ENCODE results near the gene ULBP2.
"Not testable (repeated sequence)": the region's sequence is repeated elsewhere in the genome, so short reads cannot be mapped to it uniquely, and the experiment has no call there.

The ULBP2 gene

DNA sequence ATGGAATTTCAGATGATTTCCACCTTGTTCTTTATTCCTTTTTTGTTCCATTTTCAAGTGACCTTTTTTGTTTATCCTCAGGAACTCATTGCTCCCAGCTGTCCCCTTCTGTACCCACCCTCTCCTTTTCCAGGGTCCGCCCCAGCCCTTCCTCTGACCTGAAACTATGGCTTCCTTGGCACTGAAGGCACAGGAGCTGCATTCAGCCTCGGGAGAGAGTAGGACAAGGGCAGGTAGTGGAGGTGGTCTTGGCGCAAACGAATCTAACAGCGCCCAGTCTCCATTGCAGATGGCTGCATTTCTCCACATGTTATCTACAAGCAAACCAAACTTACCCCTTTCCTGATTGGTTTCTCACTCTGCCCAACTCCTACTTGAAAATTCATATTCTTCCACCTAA is 8.8 kb upstream of the ULBP2 start:
- peaks cover 88% of the 10 kb centered on the region for H3K27me3 ChIP-seq (ENCODE audit: insufficient read depth, low read length)

DNA sequence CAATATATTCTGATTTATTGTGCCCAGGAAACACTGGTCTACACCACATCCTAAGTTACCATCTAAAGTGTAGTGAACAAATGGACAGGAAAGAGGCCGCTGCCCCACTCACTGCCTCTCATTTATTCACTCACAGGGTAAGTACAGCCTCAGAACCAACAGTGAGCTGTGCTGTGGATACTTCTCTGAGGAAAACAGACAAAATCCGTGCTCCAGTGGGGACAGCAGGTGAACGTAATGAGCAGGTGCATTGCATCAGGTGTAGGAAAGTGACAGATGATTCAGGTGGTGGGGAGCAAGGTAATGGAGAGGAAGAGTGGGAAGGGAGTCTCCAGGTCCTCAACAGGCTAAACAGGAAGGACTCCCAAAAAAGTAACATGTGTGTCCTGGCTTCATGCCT is 8.4 kb upstream of the ULBP2 start:
- Histone ChIP-seq H3K36me3 (ENCODE audit: insufficient read depth, low read length) (no peaks in the 10 kb centered on the region), H3K27ac (ENCODE audit: low read depth, low read length) (no peak overlapping the region), H3K27me3 (ENCODE audit: insufficient read depth, low read length) (peaks cover 92% of the 10 kb centered on the region), H3K4me1 (ENCODE audit: insufficient read depth, low read length) (no peaks in the 10 kb centered on the region), H3K9ac (ENCODE audit: low read depth, low read length) (no peak overlapping the region), H3K9me3 (ENCODE audit: insufficient read depth, low read depth, low read length) (peaks cover 2% of the 10 kb centered on the region; the same call in 1 of the 2 replicates), H3K4me3 (ENCODE audit: low read length) (no peak overlapping the region)
- 42% methylated on average over 3 of the region's 3 CpGs for WGBS

More for the DNA sequence above, 8.8 kb upstream of the ULBP2 start:
- no peaks in the 10 kb centered on the region for H3K9me3 ChIP-seq (ENCODE audit: insufficient read depth, low read depth, low read length)
- H3K27ac ChIP-seq (ENCODE audit: low read depth, low read length) = no peak overlapping the region
- H3K36me3 ChIP-seq (ENCODE audit: insufficient read depth, low read length) = no peaks in the 10 kb centered on the region
- H3K4me1 ChIP-seq (ENCODE audit: insufficient read depth, low read length) = no peaks in the 10 kb centered on the region
- WGBS = 61% methylated on average over 5 of the region's 5 CpGs
- no peak overlapping the region for H3K9ac ChIP-seq (ENCODE audit: low read depth, low read length)
- no peak overlapping the region for H3K4me3 ChIP-seq (ENCODE audit: low read length)

DNA sequence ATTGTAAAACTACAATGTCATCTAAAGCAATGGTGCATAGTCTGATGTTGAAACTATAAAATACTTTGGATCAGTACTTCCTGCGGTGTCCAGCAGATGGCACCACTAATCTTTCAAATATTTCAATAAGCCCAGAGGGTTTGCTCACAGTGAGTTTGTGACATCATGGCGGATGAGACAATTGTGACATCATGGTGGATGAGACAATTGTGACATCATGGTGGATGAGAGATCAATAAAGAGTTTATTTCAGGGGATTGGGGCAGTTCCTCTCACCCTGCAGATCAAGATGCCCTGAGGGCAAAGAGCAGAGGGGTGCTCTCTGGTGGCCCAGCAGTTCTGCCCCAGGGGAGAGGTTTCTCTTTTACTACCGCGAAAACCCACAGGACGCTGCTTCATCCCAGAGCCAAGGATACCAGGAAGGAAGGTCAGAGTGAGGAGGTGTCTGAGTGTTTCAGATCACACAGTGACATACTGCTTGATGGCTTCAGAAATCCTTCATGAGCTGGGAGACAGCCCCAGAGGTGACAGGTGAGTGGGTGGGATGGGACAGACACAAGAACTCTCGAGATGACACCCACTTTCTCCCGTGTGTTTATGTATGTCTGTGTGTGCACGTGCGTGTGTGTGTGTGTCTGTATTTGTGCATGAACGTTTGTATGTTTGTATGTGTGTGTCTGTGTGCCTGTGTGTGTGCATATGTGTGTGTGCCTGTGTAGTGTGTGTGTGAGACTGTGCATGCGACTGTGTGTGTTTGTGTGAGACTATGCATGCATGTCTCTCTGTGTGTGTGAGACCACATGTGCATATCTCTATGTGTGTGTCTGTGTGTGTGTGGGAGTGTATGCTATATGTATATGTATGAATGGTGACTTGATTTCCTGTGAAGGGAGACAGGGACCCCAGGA is 7.3 kb upstream of the ULBP2 start:
- Histone ChIP-seq H3K27ac (ENCODE audit: low read depth, low read length) (no peak overlapping the region), H3K9me3 (ENCODE audit: insufficient read depth, low read depth, low read length) (peaks cover 3% of the 10 kb centered on the region; the same call in 1 of the 2 replicates), H3K4me1 (ENCODE audit: insufficient read depth, low read length) (no peaks in the 10 kb centered on the region), H3K36me3 (ENCODE audit: insufficient read depth, low read length) (no peaks in the 10 kb centered on the region), H3K27me3 (ENCODE audit: insufficient read depth, low read length) (peaks cover 95% of the 10 kb centered on the region), H3K9ac (ENCODE audit: low read depth, low read length) (no peak overlapping the region), H3K4me3 (ENCODE audit: low read length) (no peak overlapping the region)
- 43% methylated on average over 11 of the region's 11 CpGs for WGBS

DNA sequence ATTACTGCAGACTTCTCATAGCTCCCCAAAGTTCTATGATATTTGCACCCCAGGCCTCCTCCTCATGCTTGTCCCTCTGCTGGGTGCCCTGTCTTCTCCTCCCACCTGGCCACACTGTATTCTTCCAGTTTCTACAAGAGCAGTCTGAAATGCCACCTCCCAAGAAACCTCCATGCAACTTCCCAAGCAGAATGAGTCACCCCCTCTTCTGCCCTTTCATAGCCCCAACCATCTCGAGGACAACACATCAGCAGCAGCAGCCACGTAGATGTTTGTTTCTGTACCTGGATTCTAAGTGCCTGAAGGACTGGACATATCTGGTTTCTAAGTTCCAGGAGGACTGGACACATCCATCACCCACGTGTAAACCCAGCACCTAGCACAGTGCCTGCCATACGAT is 6.6 kb upstream of the ULBP2 start:
- H3K9ac ChIP-seq (ENCODE audit: low read depth, low read length) = no peak overlapping the region
- peaks cover 95% of the 10 kb centered on the region for H3K27me3 ChIP-seq (ENCODE audit: insufficient read depth, low read length)
- H3K27ac ChIP-seq (ENCODE audit: low read depth, low read length) = no peak overlapping the region
- no peaks in the 10 kb centered on the region for H3K4me1 ChIP-seq (ENCODE audit: insufficient read depth, low read length)
- no peak overlapping the region for H3K4me3 ChIP-seq (ENCODE audit: low read length)
- H3K9me3 ChIP-seq (ENCODE audit: insufficient read depth, low read depth, low read length) = peaks cover 3% of the 10 kb centered on the region; the same call in 1 of the 2 replicates
- WGBS = 38% methylated on average over 4 of the region's 4 CpGs
- H3K36me3 ChIP-seq (ENCODE audit: insufficient read depth, low read length) = no peaks in the 10 kb centered on the region

DNA sequence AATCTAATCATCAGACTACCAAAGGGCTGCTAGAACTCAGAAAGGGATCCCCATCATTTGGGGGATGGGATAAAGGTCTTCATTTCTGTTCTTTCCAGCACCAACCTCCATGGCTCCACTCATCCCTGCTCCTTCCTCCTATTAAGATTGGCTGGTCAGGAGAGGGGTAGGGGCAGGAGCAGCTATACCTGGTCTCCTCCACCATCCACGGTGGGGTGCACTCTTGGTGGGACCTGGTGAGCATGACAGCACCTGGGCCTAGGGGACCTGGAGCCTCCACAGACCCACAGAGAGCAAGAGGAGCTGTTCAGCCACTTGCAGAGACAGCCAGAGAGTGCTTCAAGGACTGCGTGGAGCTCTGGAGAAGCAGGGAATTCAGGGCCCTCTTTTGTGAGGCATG is 6.1 kb upstream of the ULBP2 start:
- H3K4me3 ChIP-seq (ENCODE audit: low read length) = no peak overlapping the region
- 46% methylated on average over 2 of the region's 2 CpGs for WGBS
- no peaks in the 10 kb centered on the region for H3K36me3 ChIP-seq (ENCODE audit: insufficient read depth, low read length)
- no peak overlapping the region for H3K27ac ChIP-seq (ENCODE audit: low read depth, low read length)
- no peak overlapping the region for H3K9ac ChIP-seq (ENCODE audit: low read depth, low read length)
- no peaks in the 10 kb centered on the region for H3K4me1 ChIP-seq (ENCODE audit: insufficient read depth, low read length)
- peaks cover 3% of the 10 kb centered on the region; the same call in 1 of the 2 replicates for H3K9me3 ChIP-seq (ENCODE audit: insufficient read depth, low read depth, low read length)
- peaks cover 95% of the 10 kb centered on the region for H3K27me3 ChIP-seq (ENCODE audit: insufficient read depth, low read length)

DNA sequence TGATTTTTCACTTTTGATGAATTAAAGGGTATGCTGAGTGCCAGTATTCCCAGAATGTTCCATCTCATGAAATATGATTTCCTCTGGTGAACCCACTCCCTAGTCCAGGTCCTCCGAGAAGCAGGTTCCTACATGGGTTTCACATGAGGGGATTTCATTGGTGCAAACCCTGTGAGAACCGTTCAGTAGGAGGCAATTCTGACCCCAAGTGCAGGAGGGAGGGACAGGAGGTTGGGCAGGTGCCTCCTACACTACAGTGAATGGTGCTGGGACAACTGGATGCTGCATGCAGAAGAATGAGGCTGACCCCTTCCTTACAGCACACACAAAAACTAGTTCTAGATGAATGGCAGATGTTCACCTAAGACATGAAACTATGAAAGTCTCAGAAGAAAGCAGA is 5.1 kb upstream of the ULBP2 start:
- Histone ChIP-seq H3K27ac (ENCODE audit: low read depth, low read length) (no peak overlapping the region), H3K4me3 (ENCODE audit: low read length) (no peak overlapping the region), H3K9me3 (ENCODE audit: insufficient read depth, low read depth, low read length) (peaks cover 3% of the 10 kb centered on the region; the same call in 1 of the 2 replicates), H3K9ac (ENCODE audit: low read depth, low read length) (no peak overlapping the region), H3K27me3 (ENCODE audit: insufficient read depth, low read length) (peaks cover 95% of the 10 kb centered on the region), H3K36me3 (ENCODE audit: insufficient read depth, low read length) (no peaks in the 10 kb centered on the region), H3K4me1 (ENCODE audit: insufficient read depth, low read length) (no peaks in the 10 kb centered on the region)
- 44% methylated on average over 2 of the region's 2 CpGs for WGBS

DNA sequence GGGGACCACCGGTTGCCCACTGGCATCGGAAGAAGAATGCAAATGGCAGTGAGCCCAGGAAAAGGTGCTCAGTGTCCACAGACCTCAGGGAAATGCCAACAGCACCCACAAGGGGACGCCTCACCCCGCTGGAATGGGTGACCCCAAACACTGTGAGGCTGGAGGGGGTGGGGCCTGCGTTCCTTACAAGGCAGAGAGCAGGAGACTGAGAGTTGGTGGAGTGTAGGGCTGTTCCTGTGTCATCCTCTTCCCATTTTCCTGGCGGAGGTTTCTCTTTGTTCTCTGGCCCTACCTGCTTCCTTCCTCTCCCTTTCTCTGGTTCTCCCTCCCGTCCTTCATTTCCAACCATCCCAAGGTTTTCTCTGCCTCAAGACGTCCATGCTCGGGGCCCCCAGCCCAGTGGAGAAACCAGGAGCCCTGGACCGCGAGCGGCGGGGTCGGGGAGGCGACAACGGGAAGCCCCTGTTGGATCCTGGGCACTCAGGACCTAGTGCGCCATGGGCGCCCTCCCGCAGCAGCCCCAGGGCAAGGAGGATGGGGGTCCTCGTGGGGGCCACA is 3.7 kb upstream of the ULBP2 start:
- Histone ChIP-seq H3K27me3 (ENCODE audit: insufficient read depth, low read length) (peaks cover 99% of the 10 kb centered on the region), H3K4me3 (ENCODE audit: low read length) (peak overlapping the region; percentile 49)
- not testable (repeated sequence) for H3K36me3 ChIP-seq (ENCODE audit: insufficient read depth, low read length); H3K9ac ChIP-seq (ENCODE audit: low read depth, low read length); H3K9me3 ChIP-seq (ENCODE audit: insufficient read depth, low read depth, low read length); H3K27ac ChIP-seq (ENCODE audit: low read depth, low read length); H3K4me1 ChIP-seq (ENCODE audit: insufficient read depth, low read length)
- 4% methylated on average over 15 of the region's 20 CpGs for WGBS

DNA sequence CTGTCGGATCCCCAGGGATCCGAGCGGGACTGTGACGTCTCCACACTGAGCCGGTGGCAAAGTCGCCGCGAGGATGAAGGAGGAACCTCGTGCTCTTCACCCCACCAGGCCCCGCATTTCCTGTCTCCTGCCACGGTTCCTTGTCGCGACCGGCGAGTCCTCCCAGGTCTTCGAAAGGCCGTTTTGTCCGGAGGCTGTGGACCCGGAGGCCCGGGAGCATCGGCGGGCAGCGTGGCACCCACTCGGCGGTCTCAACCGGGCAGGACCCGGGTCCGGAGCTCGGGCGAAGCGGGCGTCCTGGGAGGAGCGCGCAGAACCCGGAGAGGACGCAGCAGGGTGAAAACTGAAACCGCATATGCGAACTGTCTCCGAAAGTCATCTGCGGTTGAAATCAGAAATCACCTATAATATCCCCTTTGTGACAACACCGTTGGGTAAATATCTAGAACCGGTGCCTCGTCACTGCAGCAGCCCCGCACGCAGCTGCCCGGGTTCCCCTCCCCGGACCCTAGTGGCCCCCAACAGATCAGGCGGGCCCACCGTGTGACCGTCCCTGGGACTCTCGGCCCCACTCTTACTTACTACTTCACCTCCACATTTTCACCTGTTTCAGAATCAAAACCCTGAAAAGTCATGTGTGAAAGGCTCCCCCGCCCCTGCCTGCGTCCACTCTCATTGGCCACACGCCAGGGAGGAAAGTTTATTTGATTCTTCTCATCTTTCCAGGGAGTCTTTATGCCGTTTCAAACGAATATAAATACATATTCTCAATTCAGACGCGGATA is 3.1 kb upstream of the ULBP2 start:
- peak overlapping the region; percentile 49 for H3K4me3 ChIP-seq (ENCODE audit: low read length)
- H3K36me3 ChIP-seq (ENCODE audit: insufficient read depth, low read length) = no peaks in the 10 kb centered on the region
- no peak overlapping the region for H3K27ac ChIP-seq (ENCODE audit: low read depth, low read length)
- peaks cover 3% of the 10 kb centered on the region; the same call in 1 of the 2 replicates for H3K9me3 ChIP-seq (ENCODE audit: insufficient read depth, low read depth, low read length)
- H3K4me1 ChIP-seq (ENCODE audit: insufficient read depth, low read length) = no peaks in the 10 kb centered on the region
- H3K9ac ChIP-seq (ENCODE audit: low read depth, low read length) = no peak overlapping the region; the same call in 1 of the 2 replicates
- peaks cover 99% of the 10 kb centered on the region for H3K27me3 ChIP-seq (ENCODE audit: insufficient read depth, low read length)
- WGBS = 2% methylated on average over 58 of the region's 58 CpGs

DNA sequence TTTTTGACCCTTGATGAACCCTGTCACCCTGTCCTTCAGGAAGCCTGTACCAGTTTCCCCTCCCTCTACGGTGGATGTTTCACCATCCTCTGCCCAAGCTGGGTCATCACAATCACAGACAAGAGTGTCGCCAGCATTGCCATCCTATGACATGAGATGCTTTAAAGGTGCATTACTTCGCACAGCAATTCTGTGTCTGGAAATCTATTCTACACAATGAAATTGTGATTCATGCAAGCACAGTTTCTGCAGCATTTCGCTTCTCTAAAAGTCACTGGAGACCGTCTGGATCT is 2.5 kb upstream of the ULBP2 start:
- H3K4me3 ChIP-seq (ENCODE audit: low read length) = no peak overlapping the region
- H3K4me1 ChIP-seq (ENCODE audit: insufficient read depth, low read length) = no peaks in the 10 kb centered on the region
- H3K36me3 ChIP-seq (ENCODE audit: insufficient read depth, low read length) = no peaks in the 10 kb centered on the region
- peaks cover 99% of the 10 kb centered on the region for H3K27me3 ChIP-seq (ENCODE audit: insufficient read depth, low read length)
- H3K27ac ChIP-seq (ENCODE audit: low read depth, low read length) = no peak overlapping the region
- no peak overlapping the region for H3K9ac ChIP-seq (ENCODE audit: low read depth, low read length)
- WGBS = 31% methylated on average over 5 of the region's 5 CpGs
- H3K9me3 ChIP-seq (ENCODE audit: insufficient read depth, low read depth, low read length) = peaks cover 3% of the 10 kb centered on the region; the same call in 1 of the 2 replicates

DNA sequence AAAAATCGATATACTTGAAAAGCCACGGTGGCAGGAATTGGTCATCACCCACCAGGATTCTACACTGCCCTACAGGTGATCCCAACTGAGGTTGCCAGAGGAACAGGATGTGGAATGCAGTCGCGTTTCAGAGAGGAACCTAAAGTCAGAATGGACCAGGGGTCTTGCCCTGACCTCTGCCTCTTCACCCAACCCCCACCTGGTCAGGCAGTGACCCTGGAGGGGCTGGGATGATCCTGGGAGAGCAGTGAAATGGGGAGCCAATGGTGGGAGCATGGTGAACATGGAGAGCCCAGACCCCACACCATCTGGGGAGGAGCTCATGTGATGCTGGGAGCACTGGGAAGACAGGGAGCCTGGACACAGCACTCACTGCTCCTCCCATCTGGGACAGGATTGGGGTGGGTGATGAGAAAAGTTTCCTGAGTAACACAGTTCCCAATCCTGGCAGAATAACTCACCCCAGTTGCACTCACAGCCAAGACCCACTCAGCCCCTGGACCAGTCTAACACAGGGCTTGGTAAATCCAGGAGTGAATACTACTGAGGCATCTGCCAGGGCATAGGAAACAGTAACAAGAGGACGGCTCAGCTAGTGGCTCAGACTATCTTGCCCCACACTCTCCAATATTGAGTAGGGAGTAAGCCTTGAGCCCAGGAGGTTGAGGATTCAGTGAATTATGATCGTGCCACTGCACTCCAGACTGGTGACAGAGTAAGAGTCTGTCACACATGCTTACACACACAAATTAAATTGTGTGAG is 1.7 kb upstream of the ULBP2 start:
- Histone ChIP-seq H3K9me3 (ENCODE audit: insufficient read depth, low read depth, low read length) (peaks cover 3% of the 10 kb centered on the region; the same call in 1 of the 2 replicates), H3K4me3 (ENCODE audit: low read length) (no peak overlapping the region), H3K27me3 (ENCODE audit: insufficient read depth, low read length) (peaks cover 93% of the 10 kb centered on the region), H3K27ac (ENCODE audit: low read depth, low read length) (no peak overlapping the region), H3K9ac (ENCODE audit: low read depth, low read length) (no peak overlapping the region), H3K4me1 (ENCODE audit: insufficient read depth, low read length) (no peaks in the 10 kb centered on the region), H3K36me3 (ENCODE audit: insufficient read depth, low read length) (no peaks in the 10 kb centered on the region)
- WGBS = 39% methylated on average over 6 of the region's 6 CpGs

All from HUES64 (cell line).